CD4-positive, alpha-beta T cell treated with Interleukin-4 for 4 hours (primary cell): ENCODE results near the gene C1QTNF12.

Experiments used
- DNase-seq: peaks from one replicate; pipeline ENCODE4 v3.0.0-alpha.2; 2020

Gene C1QTNF12

GRCh38 chr1:1226566-1227362, 19.8 kb downstream of the C1QTNF12 start:
- DNase-seq, result no peak

GRCh38 chr1:1225913-1226312, 20.6 kb downstream of the C1QTNF12 start:
- DNase-seq, result no peak

GRCh38 chr1:1225238-1225845, 21.2 kb downstream of the C1QTNF12 start:
- no peak for DNase-seq

- no peak for DNase-seq
Measured at GRCh38 chr1:1223891-1224290, 22.6 kb downstream of the C1QTNF12 start.

- no peak for DNase-seq
Measured at GRCh38 chr1:1223321-1223720, 23.2 kb downstream of the C1QTNF12 start.

- no peak for DNase-seq
Measured at GRCh38 chr1:1222575-1223225, 23.8 kb downstream of the C1QTNF12 start.

- no peak for DNase-seq
Measured at GRCh38 chr1:1221887-1222574, 24.5 kb downstream of the C1QTNF12 start.

- no peak for DNase-seq
Measured at GRCh38 chr1:1220197-1220596, 26.3 kb downstream of the C1QTNF12 start.

- peak; percentile 49 for DNase-seq
Measured at GRCh38 chr1:1219341-1219740, 27.2 kb downstream of the C1QTNF12 start.

GRCh38 chr1:1218524-1219200, 27.9 kb downstream of the C1QTNF12 start:
- no peak for DNase-seq

- DNase-seq, result peak; percentile 73
Measured at GRCh38 chr1:1217621-1218523, 28.6 kb downstream of the C1QTNF12 start.

- DNase-seq, result peak; percentile 70
Measured at GRCh38 chr1:1216770-1217620, 29.5 kb downstream of the C1QTNF12 start.

- DNase-seq, result no peak
Measured at GRCh38 chr1:1215881-1216605, 30.5 kb downstream of the C1QTNF12 start.

- DNase-seq, result peak; percentile 39
Measured at GRCh38 chr1:1215080-1215676, 31.3 kb downstream of the C1QTNF12 start.

GRCh38 chr1:1213345-1214265, 32.9 kb downstream of the C1QTNF12 start, which contains the start of gene TNFRSF4:
Gene TNFRSF4, minus strand, starts transcription at chr1:1214153. Its CDS starts 26 bp downstream, at chr1:1214127.
- DNase-seq, result peak; percentile 29

- DNase-seq, result peak; percentile 33
Measured at GRCh38 chr1:1212780-1213344, 33.7 kb downstream of the C1QTNF12 start.

- no peak for DNase-seq
Measured at GRCh38 chr1:1211541-1212441, 34.7 kb downstream of the C1QTNF12 start.
